ENCODE measurements around the gene TRIM59. TPM values are rescaled to one million over a fixed set of nuclear protein-coding genes. Genes with fewer than 3 reads are reported as not detected.

TRIM59 gene
- polyA plus RNA-seq, 1 of the 3 experiments (the other 2 are of a cell fraction), result 4.1 TPM

DNA sequence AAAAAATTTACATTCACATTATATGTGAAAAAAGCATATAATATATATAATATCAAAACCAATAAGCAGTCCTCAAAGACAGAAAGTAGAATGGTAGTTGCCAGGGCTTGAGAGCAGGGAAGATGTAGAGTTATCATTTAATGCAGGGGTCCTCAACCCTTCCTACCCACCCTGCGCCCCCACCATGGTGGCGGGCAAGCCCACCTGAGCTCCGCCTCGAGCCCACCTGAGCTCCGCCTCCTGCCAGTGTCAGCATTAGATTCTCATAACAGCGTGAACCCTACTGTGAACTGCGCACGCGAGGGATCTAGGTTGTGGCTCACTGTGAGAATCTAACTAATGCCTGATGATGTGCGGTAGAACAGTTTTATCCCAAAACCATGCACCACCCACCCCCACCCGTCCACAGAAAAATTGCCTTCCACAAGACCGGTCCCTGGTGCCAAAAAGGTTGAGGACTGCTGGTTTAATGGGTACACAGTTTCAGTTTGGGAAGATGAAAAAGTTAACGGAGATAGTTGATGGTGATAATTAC, 3.0 kb downstream of the TRIM59 start (continued):
- no peak for TF ChIP-seq TEAD4 (IDR thresholded peaks at IDR 0.05; ENCODE audit: borderline replicate concordance, insufficient read depth)

- peaks cover 9 to 10% of the 10 kb centered on the region in 2 experiments for H3K4me1 ChIP-seq (ENCODE audit: control insufficient read depth in 1 of 2, insufficient read depth in 2 of 2, low read depth in 1 of 2, low read length in 1 of 2)
- H3K9me3 ChIP-seq, result no peaks in the 10 kb centered on the region
- H4K20me1 ChIP-seq (ENCODE audit: insufficient read depth), result no peaks in the 10 kb centered on the region
- no peak overlapping the region for H3K9ac ChIP-seq
- ChIA-PET POLR2A (no interaction called here), CTCF (no interaction called here)
- WGBS (ENCODE audit: low lambda C conversion rate), result 100% methylated on average over 1 of the region's 1 CpG
- TF ChIP-seq FOXJ3 (CRISPR knock-in tag; IDR thresholded peaks at IDR 0.05) (no peak), CHD2 (IDR thresholded peaks at IDR 0.05; ENCODE audit: low read length, partially characterized antibody) (no peak), GABPA (IDR thresholded peaks at IDR 0.05; ENCODE audit: low read depth) (no peak), NFIC (IDR thresholded peaks at IDR 0.05; ENCODE audit: borderline replicate concordance) (no peak), GATA2 (CRISPR knock-in tag; IDR thresholded peaks at IDR 0.05) (no peak), MEF2A (IDR thresholded peaks at IDR 0.05; ENCODE audit: borderline replicate concordance, low read depth) (no peak), TAF1 (IDR thresholded peaks at IDR 0.05; ENCODE audit: borderline replicate concordance, low read depth, low read length) (no peak), EZH2phosphoT487 (IDR thresholded peaks at IDR 0.05; ENCODE audit: borderline replicate concordance, low read depth) (no peak)
- TF ChIP-seq, protein P1, sequence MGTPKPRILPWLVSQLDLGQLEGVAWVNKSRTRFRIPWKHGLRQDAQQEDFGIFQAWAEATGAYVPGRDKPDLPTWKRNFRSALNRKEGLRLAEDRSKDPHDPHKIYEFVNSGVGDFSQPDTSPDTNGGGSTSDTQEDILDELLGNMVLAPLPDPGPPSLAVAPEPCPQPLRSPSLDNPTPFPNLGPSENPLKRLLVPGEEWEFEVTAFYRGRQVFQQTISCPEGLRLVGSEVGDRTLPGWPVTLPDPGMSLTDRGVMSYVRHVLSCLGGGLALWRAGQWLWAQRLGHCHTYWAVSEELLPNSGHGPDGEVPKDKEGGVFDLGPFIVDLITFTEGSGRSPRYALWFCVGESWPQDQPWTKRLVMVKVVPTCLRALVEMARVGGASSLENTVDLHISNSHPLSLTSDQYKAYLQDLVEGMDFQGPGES (IDR thresholded peaks at IDR 0.05; ENCODE audit: low read depth, low read length), result no peak
- TF ChIP-seq, protein P2, sequence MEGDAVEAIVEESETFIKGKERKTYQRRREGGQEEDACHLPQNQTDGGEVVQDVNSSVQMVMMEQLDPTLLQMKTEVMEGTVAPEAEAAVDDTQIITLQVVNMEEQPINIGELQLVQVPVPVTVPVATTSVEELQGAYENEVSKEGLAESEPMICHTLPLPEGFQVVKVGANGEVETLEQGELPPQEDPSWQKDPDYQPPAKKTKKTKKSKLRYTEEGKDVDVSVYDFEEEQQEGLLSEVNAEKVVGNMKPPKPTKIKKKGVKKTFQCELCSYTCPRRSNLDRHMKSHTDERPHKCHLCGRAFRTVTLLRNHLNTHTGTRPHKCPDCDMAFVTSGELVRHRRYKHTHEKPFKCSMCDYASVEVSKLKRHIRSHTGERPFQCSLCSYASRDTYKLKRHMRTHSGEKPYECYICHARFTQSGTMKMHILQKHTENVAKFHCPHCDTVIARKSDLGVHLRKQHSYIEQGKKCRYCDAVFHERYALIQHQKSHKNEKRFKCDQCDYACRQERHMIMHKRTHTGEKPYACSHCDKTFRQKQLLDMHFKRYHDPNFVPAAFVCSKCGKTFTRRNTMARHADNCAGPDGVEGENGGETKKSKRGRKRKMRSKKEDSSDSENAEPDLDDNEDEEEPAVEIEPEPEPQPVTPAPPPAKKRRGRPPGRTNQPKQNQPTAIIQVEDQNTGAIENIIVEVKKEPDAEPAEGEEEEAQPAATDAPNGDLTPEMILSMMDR (IDR thresholded peaks at IDR 0.05), result no peak
- no peak for DNase-seq
- peaks cover 5 to 29% of the 10 kb centered on the region in 2 experiments for H3K36me3 ChIP-seq (replicated peaks in 1 of 2; ENCODE audit: control insufficient read depth in 1 of 2, insufficient read depth in 2 of 2, low read length in 1 of 2)
- H3K27me3 ChIP-seq (ENCODE audit: insufficient read depth), result no peaks in the 10 kb centered on the region
- H3K4me2 ChIP-seq, result no peak overlapping the region
- peaks cover 84% of the 10 kb centered on the region for H3K79me2 ChIP-seq (ENCODE audit: insufficient read depth)
- H2AFZ ChIP-seq (ENCODE audit: low read depth), result no peak overlapping the region
- H3K9me2 ChIP-seq, result no peaks in the 10 kb centered on the region
- no peak overlapping the region for H3K4me3 ChIP-seq (ENCODE audit: low read depth in 2 of 2, low read length in 1 of 2)
- H3K27ac ChIP-seq (ENCODE audit: low read depth in 2 of 2, low read length in 1 of 2), result no peak overlapping the region
- peaks cover 30% of the 10 kb centered on the region for H3F3A ChIP-seq (replicated peaks; ENCODE audit: insufficient read depth)
Measured at GRCh38 chr3:160445854-160446253, 3.7 kb downstream of the TRIM59 start.

DNA sequence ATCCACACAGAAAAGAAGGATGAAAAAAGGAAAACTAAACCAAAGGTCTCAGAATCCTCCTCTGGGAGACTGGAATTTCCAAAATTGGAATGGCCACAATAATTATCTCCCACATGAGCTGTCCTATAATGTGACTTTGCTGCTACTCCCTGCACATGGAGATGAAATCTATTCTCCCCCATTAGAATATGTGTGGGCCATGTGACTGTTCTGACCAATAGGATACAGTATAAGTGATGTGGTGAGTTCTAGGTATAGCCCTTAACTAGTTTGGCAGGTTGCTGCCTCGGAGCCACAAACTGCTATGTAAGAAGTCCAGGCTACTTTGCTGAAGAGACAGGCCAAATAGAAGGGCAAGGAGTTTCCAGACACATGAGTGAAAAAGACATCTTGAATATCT, 5.2 kb downstream of the TRIM59 start:
- Histone ChIP-seq H3K4me3 (ENCODE audit: low read depth in 2 of 2, low read length in 1 of 2) (no peak overlapping the region), H3K9ac (no peak overlapping the region), H3K36me3 (replicated peaks in 1 of 2; ENCODE audit: control insufficient read depth in 1 of 2, insufficient read depth in 2 of 2, low read length in 1 of 2) (peaks cover 5 to 29% of the 10 kb centered on the region in 2 experiments), H3F3A (replicated peaks; ENCODE audit: insufficient read depth) (peaks cover 23% of the 10 kb centered on the region), H3K4me1 (ENCODE audit: control insufficient read depth in 1 of 2, insufficient read depth in 2 of 2, low read depth in 1 of 2, low read length in 1 of 2) (peaks cover 0 to 4% of the 10 kb centered on the region in 2 experiments; a peak in 2 of 4 replicates), H3K27me3 (ENCODE audit: insufficient read depth) (no peaks in the 10 kb centered on the region), H3K27ac (ENCODE audit: low read depth in 2 of 2, low read length in 1 of 2) (no peak overlapping the region), H3K9me2 (no peaks in the 10 kb centered on the region), H4K20me1 (ENCODE audit: insufficient read depth) (no peaks in the 10 kb centered on the region), H3K9me3 (no peaks in the 10 kb centered on the region), H2AFZ (ENCODE audit: low read depth) (no peak overlapping the region), H3K79me2 (ENCODE audit: insufficient read depth) (peaks cover 99% of the 10 kb centered on the region), H3K4me2 (no peak overlapping the region)
- CTCF ChIA-PET, result interaction anchor here (0.9 kb wide), 1 partner anchor 392 kb away, joined by 3 read pairs; no protein-coding TSS in a partner anchor
- 100% methylated on average over 1 of the region's 1 CpG for WGBS (ENCODE audit: low lambda C conversion rate)
- peak; percentile 28 for DNase-seq
- POLR2A ChIA-PET, result no interaction called here
- TF ChIP-seq TAF1 (IDR thresholded peaks at IDR 0.05; ENCODE audit: borderline replicate concordance, low read depth, low read length), result no peak
- no peak for TF ChIP-seq RCOR1 (IDR thresholded peaks at IDR 0.05; ENCODE audit: low read length)
- peak; percentile 39; the same call in 1 of the 2 replicates for TF ChIP-seq USF1 (IDR thresholded peaks at IDR 0.05; ENCODE audit: borderline replicate concordance, low read depth)
